ENCODE measurements around the gene LYST. TPM values are rescaled to one million over a fixed set of nuclear protein-coding genes. Genes with fewer than 3 reads are reported as not detected.

Gene LYST
- polyA plus RNA-seq, 1 of the 3 experiments (the other 2 are of a cell fraction): 3.9 TPM

DNA sequence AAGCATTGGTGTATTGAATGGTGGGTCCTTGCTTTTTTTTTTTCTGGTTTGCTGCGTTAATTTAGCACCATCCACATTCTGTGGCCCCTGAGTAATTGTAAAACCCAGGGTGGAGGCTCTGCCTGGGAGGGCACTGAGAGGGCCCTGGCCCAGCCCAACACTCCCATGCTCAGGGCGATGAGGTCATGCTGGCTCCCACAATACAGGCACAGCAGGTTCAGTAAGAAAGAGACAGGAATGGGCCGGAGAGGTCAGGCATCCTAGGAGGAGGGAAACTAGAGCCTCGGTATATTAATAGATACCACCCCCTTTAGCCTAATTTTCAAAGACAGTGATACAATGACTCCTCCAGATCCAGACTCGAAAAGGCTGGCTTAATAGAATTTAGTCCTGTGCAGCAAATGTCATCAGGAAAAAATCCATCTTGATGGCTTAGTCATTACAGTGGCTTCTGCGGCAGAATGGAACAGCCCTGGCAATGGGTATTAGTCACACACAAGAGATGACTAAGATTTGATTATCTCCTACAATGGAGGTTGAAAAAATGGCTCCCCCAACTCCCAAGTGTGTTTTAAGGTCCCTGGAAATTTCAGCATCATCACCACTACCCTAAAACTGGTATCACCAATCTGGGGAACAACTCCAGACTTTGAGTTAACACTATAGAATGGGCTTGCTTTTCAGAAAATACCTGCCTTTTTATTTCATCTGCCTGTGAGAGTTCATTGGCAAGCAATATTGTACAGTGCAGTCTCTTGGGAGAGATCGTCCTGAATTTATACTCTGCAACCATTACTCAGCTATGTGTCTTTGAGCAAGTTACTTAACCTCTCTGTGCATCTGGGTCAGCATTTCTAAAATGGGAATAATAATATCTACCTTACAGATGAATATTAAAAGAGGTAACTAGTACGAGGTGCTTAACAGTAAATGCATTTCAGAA lies 43.9 kb upstream of the LYST start:
- WGBS (ENCODE audit: low lambda C conversion rate): 18% methylated on average over 8 of the region's 8 CpGs
- Histone ChIP-seq H3F3A (replicated peaks; ENCODE audit: insufficient read depth) (peaks cover 37% of the 10 kb centered on the region), H3K27ac (ENCODE audit: low read depth in 2 of 2, low read length in 1 of 2) (peak overlapping the region; percentile 85 to 99), H3K79me2 (ENCODE audit: insufficient read depth) (no peaks in the 10 kb centered on the region), H3K27me3 (ENCODE audit: insufficient read depth) (no peaks in the 10 kb centered on the region), H3K4me1 (ENCODE audit: control insufficient read depth in 1 of 2, insufficient read depth in 2 of 2, low read depth in 1 of 2, low read length in 1 of 2) (peaks cover 13 to 32% of the 10 kb centered on the region in 2 experiments), H3K9ac (peak overlapping the region; percentile 68), H3K9me3 (no peaks in the 10 kb centered on the region), H3K4me3 (ENCODE audit: low read depth in 2 of 2, low read length in 1 of 2) (peak overlapping the region in 1 of 2 experiments; percentile 31; a peak in 1 of 4 replicates), H3K4me2 (peak overlapping the region; percentile 68), H3K9me2 (no peaks in the 10 kb centered on the region), H3K36me3 (replicated peaks in 1 of 2; ENCODE audit: control insufficient read depth in 1 of 2, insufficient read depth in 2 of 2, low read length in 1 of 2) (no peaks in the 10 kb centered on the region), H2AFZ (ENCODE audit: low read depth) (0 out of 2 replicates have a peak overlapping the region, but pooled peaks have one; percentile 18), H4K20me1 (ENCODE audit: insufficient read depth) (no peaks in the 10 kb centered on the region)
- ChIA-PET POLR2A (no interaction called here), CTCF (interaction anchor here (0.9 to 1.1 kb wide), 2 partner anchors 10 to 14 kb away, joined by 3 to 4 read pairs; no protein-coding TSS in a partner anchor)
- peak; percentile 50 for DNase-seq
- peak; percentile 95 for TF ChIP-seq MEF2A (IDR thresholded peaks at IDR 0.05; ENCODE audit: borderline replicate concordance, low read depth)
- TF ChIP-seq SMC3 (IDR thresholded peaks at IDR 0.05; ENCODE audit: low read depth, low read length): no peak
- TF ChIP-seq FOXM1 (IDR thresholded peaks at IDR 0.05; ENCODE audit: low read depth): peak; percentile 91
- TF ChIP-seq RCOR1 (IDR thresholded peaks at IDR 0.05; ENCODE audit: low read length): no peak; the same call in 1 of the 2 replicates
- TF ChIP-seq, protein P1, sequence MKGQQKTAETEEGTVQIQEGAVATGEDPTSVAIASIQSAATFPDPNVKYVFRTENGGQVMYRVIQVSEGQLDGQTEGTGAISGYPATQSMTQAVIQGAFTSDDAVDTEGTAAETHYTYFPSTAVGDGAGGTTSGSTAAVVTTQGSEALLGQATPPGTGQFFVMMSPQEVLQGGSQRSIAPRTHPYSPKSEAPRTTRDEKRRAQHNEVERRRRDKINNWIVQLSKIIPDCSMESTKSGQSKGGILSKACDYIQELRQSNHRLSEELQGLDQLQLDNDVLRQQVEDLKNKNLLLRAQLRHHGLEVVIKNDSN (IDR thresholded peaks at IDR 0.05; ENCODE audit: borderline replicate concordance, low read depth): peak; percentile 21; the same call in 1 of the 2 replicates
- TF ChIP-seq RXRA (IDR thresholded peaks at IDR 0.05; ENCODE audit: borderline replicate concordance, low read depth): peak; percentile 95
- peak; percentile 79; the same call in 1 of the 2 replicates for TF ChIP-seq POLR2AphosphoS5 (IDR thresholded peaks at IDR 0.05; ENCODE audit: low read depth, low read length)
- peak; percentile 88 for TF ChIP-seq NFIC (IDR thresholded peaks at IDR 0.05; ENCODE audit: borderline replicate concordance)
- TF ChIP-seq, protein P2, sequence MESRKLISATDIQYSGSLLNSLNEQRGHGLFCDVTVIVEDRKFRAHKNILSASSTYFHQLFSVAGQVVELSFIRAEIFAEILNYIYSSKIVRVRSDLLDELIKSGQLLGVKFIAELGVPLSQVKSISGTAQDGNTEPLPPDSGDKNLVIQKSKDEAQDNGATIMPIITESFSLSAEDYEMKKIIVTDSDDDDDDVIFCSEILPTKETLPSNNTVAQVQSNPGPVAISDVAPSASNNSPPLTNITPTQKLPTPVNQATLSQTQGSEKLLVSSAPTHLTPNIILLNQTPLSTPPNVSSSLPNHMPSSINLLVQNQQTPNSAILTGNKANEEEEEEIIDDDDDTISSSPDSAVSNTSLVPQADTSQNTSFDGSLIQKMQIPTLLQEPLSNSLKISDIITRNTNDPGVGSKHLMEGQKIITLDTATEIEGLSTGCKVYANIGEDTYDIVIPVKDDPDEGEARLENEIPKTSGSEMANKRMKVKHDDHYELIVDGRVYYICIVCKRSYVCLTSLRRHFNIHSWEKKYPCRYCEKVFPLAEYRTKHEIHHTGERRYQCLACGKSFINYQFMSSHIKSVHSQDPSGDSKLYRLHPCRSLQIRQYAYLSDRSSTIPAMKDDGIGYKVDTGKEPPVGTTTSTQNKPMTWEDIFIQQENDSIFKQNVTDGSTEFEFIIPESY (IDR thresholded peaks at IDR 0.05; ENCODE audit: borderline replicate concordance, low read depth): peak; percentile 91
- TF ChIP-seq EP300 (IDR thresholded peaks at IDR 0.05; ENCODE audit: borderline replicate concordance in 1 of 2, low read depth in 1 of 2, low read length in 1 of 2): peak; percentile 50 to 97
- TF ChIP-seq MXI1 (IDR thresholded peaks at IDR 0.05; ENCODE audit: low read depth, low read length): no peak
- TF ChIP-seq, protein P3, sequence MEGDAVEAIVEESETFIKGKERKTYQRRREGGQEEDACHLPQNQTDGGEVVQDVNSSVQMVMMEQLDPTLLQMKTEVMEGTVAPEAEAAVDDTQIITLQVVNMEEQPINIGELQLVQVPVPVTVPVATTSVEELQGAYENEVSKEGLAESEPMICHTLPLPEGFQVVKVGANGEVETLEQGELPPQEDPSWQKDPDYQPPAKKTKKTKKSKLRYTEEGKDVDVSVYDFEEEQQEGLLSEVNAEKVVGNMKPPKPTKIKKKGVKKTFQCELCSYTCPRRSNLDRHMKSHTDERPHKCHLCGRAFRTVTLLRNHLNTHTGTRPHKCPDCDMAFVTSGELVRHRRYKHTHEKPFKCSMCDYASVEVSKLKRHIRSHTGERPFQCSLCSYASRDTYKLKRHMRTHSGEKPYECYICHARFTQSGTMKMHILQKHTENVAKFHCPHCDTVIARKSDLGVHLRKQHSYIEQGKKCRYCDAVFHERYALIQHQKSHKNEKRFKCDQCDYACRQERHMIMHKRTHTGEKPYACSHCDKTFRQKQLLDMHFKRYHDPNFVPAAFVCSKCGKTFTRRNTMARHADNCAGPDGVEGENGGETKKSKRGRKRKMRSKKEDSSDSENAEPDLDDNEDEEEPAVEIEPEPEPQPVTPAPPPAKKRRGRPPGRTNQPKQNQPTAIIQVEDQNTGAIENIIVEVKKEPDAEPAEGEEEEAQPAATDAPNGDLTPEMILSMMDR (IDR thresholded peaks at IDR 0.05): no peak
- no peak for TF ChIP-seq FOXJ3 (CRISPR knock-in tag; IDR thresholded peaks at IDR 0.05)
- peak; percentile 95 for TF ChIP-seq TCF12 (IDR thresholded peaks at IDR 0.05)
- TF ChIP-seq, protein P4, sequence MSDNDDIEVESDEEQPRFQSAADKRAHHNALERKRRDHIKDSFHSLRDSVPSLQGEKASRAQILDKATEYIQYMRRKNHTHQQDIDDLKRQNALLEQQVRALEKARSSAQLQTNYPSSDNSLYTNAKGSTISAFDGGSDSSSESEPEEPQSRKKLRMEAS (IDR thresholded peaks at IDR 0.05; ENCODE audit: low read depth): 0 out of 2 replicates have a peak, but pooled peaks have one; percentile 66
- no peak for TF ChIP-seq EZH2phosphoT487 (IDR thresholded peaks at IDR 0.05; ENCODE audit: borderline replicate concordance, low read depth)
- TF ChIP-seq ELF1 (IDR thresholded peaks at IDR 0.05): no peak
- peak; percentile 85; the same call in 1 of the 2 replicates for TF ChIP-seq YY1 (IDR thresholded peaks at IDR 0.05; ENCODE audit: low read depth)
- peak; percentile 46; the same call in 1 of the 2 replicates for TF ChIP-seq TAF1 (IDR thresholded peaks at IDR 0.05; ENCODE audit: borderline replicate concordance, low read depth, low read length)
- TF ChIP-seq CHD2 (IDR thresholded peaks at IDR 0.05; ENCODE audit: low read length, partially characterized antibody): no peak
- TF ChIP-seq, protein P5, sequence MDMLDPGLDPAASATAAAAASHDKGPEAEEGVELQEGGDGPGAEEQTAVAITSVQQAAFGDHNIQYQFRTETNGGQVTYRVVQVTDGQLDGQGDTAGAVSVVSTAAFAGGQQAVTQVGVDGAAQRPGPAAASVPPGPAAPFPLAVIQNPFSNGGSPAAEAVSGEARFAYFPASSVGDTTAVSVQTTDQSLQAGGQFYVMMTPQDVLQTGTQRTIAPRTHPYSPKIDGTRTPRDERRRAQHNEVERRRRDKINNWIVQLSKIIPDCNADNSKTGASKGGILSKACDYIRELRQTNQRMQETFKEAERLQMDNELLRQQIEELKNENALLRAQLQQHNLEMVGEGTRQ (IDR thresholded peaks at IDR 0.05; ENCODE audit: borderline replicate concordance, low read depth, low read length): no peak
- TF ChIP-seq RAD21 (IDR thresholded peaks at IDR 0.05; ENCODE audit: low read length): no peak
